GM13976 (cell line): ENCODE data around the gene STRBP.

Source experiments
- DNase-seq: peaks from one replicate; pipeline ENCODE4 v3.0.0; 2012; ENCODE audit warnings: low spot score
- CTCF ChIP-seq: IDR thresholded peaks from 2 replicates; pipeline ENCODE4 v1.5.1; 2012; ENCODE audit warnings: borderline replicate concordance, mild to moderate bottlenecking; ENCODE audit not compliant: insufficient read depth; ENCODE audit errors: extremely low read depth, missing control alignments, control extremely low read depth
- in situ Hi-C: fragments of 300-500 bp; cut with MboI; formaldehyde crosslinking; loops from one replicate; pipeline ENCODE4 v1.12.0; 2022; ENCODE audit warnings: low sequenced_read_pairs, mixed read lengths, inconsistent platforms; ENCODE audit not compliant: unreplicated experiment

STRBP gene

DNA sequence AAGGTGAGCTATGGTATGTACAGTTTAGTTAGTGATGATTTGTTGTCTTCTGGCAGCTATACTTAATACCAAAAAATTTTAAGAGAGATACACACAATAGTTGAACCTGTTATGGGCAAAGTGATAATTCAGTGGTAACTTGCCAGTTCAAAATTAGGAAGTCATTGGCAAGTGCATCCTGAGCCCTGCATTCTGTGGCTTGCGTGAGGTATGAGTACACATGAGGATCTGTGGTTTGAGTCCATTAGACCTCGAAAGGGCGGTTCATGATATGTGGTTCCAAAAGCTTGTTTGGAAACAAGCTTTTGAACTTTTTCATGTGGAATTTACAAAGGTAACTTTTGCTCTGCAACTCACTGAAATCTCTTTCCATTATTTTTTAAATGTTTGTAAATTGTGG, 187.9 kb downstream of the STRBP start:
- in situ Hi-C loops, result loop anchor here (10.0 kb wide), 1 partner anchor 274 kb away; the partner anchor contains the start of gene CRB2
- no peak for TF ChIP-seq CTCF
- DNase-seq, result no peak

DNA sequence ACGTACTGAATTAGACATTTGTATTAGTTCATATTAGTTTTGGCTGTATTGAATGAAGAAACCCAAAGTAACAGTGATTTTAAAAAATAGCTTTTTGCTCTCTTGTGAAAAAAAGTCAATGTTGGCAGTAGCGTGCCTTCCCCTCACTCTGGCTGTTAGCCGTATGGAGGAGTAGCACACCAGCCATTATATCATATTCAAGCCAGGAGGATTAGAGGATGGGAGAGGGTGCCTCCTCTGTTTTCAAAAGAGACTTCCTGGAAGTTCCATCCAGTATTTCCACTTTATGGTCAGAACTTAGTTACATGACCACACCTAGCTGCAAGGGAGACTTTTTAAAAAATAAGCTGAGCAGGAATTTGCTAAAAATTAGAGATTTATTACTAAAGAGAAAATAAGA, 193.8 kb downstream of the STRBP start:
- in situ Hi-C loops, result no loop called here
- DNase-seq, result no peak
- TF ChIP-seq CTCF, result no peak

DNA sequence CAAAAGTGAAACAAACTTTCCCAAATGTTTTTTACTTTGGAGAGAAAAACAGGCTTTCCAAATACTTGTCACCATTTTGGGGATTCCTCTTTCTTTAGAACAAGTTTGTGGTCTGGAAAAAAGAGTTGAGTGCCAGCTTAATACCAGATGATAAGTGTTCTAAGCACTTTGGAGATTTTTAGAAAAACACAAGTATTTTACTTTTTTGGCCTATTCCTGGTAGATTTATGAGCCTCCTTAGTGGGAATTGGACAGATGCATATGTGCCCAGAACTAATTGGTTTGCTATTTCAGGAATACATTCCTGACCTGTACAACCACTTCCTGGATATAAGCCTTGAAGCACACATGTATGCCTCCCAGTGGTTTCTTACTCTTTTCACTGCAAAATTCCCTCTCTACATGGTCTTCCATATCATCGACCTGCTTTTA, 194.4 kb downstream of the STRBP start:
- no peak for TF ChIP-seq CTCF
- in situ Hi-C loops, result no loop called here
- no peak for DNase-seq

DNA sequence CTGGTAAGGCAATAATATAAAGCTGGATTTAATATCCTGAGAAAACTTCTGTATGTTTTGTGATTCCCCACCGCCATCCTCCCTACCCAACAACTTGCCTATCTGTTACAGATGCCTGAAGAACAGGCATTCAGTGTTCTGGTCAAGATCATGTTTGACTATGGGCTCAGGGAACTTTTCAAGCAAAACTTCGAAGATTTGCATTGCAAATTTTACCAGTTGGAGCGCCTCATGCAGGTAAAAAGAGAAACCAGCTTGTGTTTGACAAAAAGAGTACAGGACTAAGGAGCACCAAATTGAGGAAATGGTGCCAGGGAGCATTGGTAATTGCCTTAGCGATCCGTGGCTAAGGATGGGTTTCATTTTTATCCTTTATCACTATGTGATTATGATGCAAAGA, 194.9 kb downstream of the STRBP start:
- no peak for DNase-seq
- no peak for TF ChIP-seq CTCF
- in situ Hi-C loops, result no loop called here

GRCh38 chr9:123072407-123072995, 195.9 kb downstream of the STRBP start:
- no peak for DNase-seq
- no peak for TF ChIP-seq CTCF
- in situ Hi-C loops, result no loop called here
